Tibial nerve (tissue), 4 donors: ENCODE results near the gene VTCN1. TPM values are rescaled to one million over a fixed set of nuclear protein-coding genes. Genes with fewer than 3 reads are reported as not detected.

Experiments used
- DNase-seq, 2 donors: peaks; one replicate each; pipeline ENCODE4 v3.0.0-alpha.2; 2019; ENCODE audit warnings: low spot score in 2 of 2
- H3K27ac ChIP-seq, 4 donors: fragments of 200-600 bp; sonication (generic) in 3 of 4; one replicate each; pipeline ENCODE4 v1.5.1; 2017 to 2019; ENCODE audit warnings: mild to moderate bottlenecking in 1 of 4
- H3K27me3 ChIP-seq, 2 donors: fragments of 200-600 bp; sonication (generic) in 1 of 2; one replicate each; pipeline versions ENCODE4 v1.5.1 to v1.6.0; 2017 to 2019
- H3K36me3 ChIP-seq, 3 donors: fragments of 200-600 bp; sonication (generic); one replicate each; pipeline ENCODE4 v1.5.1; 2018 to 2019
- H3K4me1 ChIP-seq, 4 donors: fragments of 200-600 bp; sonication (generic) in 3 of 4; one replicate each; pipeline ENCODE4 v1.5.1; 2017 to 2019
- H3K4me3 ChIP-seq, 4 donors: fragments of 200-600 bp; sonication (generic) in 3 of 4; one replicate each; pipeline ENCODE4 v1.5.1; 2017 to 2019; ENCODE audit warnings: mild to moderate bottlenecking in 1 of 4, moderate library complexity in 1 of 4
- H3K9me3 ChIP-seq, 4 donors: fragments of 200-600 bp; sonication (generic) in 3 of 4; one replicate each; pipeline ENCODE4 v1.5.1; 2017 to 2019
- CTCF ChIP-seq, 5 experiments: fragments of 200-600 bp in 3 of 5; fragments of 450-650 bp in 2 of 5; sonication (generic) in 3 of 5; IDR thresholded peaks; one replicate each; pipeline ENCODE4 v1.5.1; 2016 to 2019; ENCODE audit warnings: antibody characterized with exemption in 5 of 5, mild to moderate bottlenecking in 3 of 5, moderate library complexity in 2 of 5
- EP300 ChIP-seq, 2 donors: sonication (generic); formaldehyde crosslinking; IDR thresholded peaks; one replicate each; pipeline ENCODE4 v1.6.1; 2017; ENCODE audit warnings: antibody characterized with exemption in 2 of 2, mild to moderate bottlenecking in 1 of 2
- POLR2A ChIP-seq, 2 donors: fragments of 450-650 bp; IDR thresholded peaks; one replicate each; pipeline ENCODE4 v1.6.1; 2017; ENCODE audit warnings: antibody characterized with exemption in 2 of 2, mild to moderate bottlenecking in 2 of 2, moderate library complexity in 2 of 2
- WGBS, 2 donors: methylation state at CpG; one replicate each; pipeline ENCODE4 v1.1.5; 2018; 5-methylcytosine and 5-hydroxymethylcytosine counted together
- total RNA-seq, 4 donors: library from RNA; depleted of rRNA; stranded (reverse); fragments of >200 nt; gene quantifications; one replicate each; pipeline ENCODE4 v1.1.0, GENCODE V29; 2016

VTCN1 gene
- total RNA-seq, 4 donors from 2014 or later, result not detected

GRCh38 chr1:117116090-117116783 lies 94.5 kb downstream of the VTCN1 start:
- H3K9me3 ChIP-seq, result no peaks in the 10 kb centered on the region
- H3K4me1 ChIP-seq, result peaks cover 0 to 10% (median 4%) of the 10 kb centered on the region in 4 donors
- H3K27me3 ChIP-seq, result no peaks in the 10 kb centered on the region
- TF ChIP-seq EP300 (IDR thresholded peaks at IDR 0.05) (no peak), POLR2A (IDR thresholded peaks at IDR 0.05) (no peak), CTCF (IDR thresholded peaks at IDR 0.05) (no peak)
- no peak overlapping the region for H3K27ac ChIP-seq
- WGBS, 2 donors, result 88 to 90% methylated on average over 13 of the region's 13 CpGs
- no peak for DNase-seq
- peaks cover 0 to 52% (median 0%) of the 10 kb centered on the region in 3 donors for H3K36me3 ChIP-seq
- no peak overlapping the region for H3K4me3 ChIP-seq

GRCh38 chr1:117114877-117115276 lies 95.8 kb downstream of the VTCN1 start:
- no peak overlapping the region for H3K4me3 ChIP-seq
- DNase-seq, result no peak
- no peak overlapping the region for H3K27ac ChIP-seq
- H3K36me3 ChIP-seq, result peaks cover 0 to 64% (median 0%) of the 10 kb centered on the region in 3 donors
- H3K9me3 ChIP-seq, result no peaks in the 10 kb centered on the region
- H3K27me3 ChIP-seq, result no peaks in the 10 kb centered on the region
- 67 to 78% methylated on average over 2 of the region's 2 CpGs for WGBS, 2 donors
- H3K4me1 ChIP-seq, result no peaks in the 10 kb centered on the region
- TF ChIP-seq POLR2A (IDR thresholded peaks at IDR 0.05), result no peak

- peaks cover 0 to 79% (median 0%) of the 10 kb centered on the region in 3 donors for H3K36me3 ChIP-seq
- no peaks in the 10 kb centered on the region for H3K27me3 ChIP-seq
- no peak for DNase-seq
- TF ChIP-seq POLR2A (IDR thresholded peaks at IDR 0.05) (no peak), EP300 (IDR thresholded peaks at IDR 0.05) (no peak), CTCF (IDR thresholded peaks at IDR 0.05) (no peak)
- H3K9me3 ChIP-seq, result no peaks in the 10 kb centered on the region
- no peak overlapping the region for H3K4me3 ChIP-seq
- 94 to 95% methylated on average over 11 of the region's 11 CpGs for WGBS, 2 donors
- H3K4me1 ChIP-seq, result no peaks in the 10 kb centered on the region
- no peak overlapping the region for H3K27ac ChIP-seq
These were observed 97.5 kb downstream of the VTCN1 start for GRCh38 chr1:117113199-117113598.

DNA sequence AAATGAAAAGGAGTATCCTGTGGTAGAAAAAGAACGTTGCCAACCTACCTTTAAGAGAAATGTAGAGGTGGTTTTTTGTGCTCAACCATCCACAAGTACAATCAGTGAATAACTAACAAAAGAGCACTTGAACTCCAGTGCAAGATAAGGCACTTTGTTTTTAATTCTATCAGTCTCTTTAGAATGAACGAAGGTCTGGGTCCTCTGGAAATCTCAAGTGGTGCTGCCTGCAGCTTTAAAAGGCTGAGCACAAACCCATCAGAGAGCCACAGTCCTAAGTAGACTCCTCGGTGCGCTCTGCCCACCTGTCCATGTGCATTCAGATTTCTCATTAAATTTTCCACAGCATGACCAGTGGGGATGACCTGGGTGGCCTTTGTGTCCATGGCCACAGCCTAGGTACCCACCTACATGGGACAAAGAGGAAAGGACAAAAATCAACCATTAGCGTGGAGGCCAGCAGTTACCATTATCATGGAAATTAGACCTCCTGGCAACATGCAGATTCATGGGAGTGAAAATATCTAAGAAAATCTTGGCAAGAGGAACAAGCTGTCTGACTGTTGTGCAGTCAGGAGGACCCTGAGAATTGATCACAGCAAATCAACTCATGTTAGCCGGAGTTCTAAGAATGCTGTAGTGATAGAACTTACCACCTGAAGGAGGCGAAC lies 98.5 kb downstream of the VTCN1 start:
- H3K4me3 ChIP-seq, result no peak overlapping the region
- H3K27me3 ChIP-seq, result no peaks in the 10 kb centered on the region
- H3K4me1 ChIP-seq, result no peaks in the 10 kb centered on the region
- peaks cover 0 to 81% (median 0%) of the 10 kb centered on the region in 3 donors for H3K36me3 ChIP-seq
- H3K9me3 ChIP-seq, result no peaks in the 10 kb centered on the region
- H3K27ac ChIP-seq, result no peak overlapping the region
- WGBS, 2 donors, result 84 to 88% methylated on average over 7 of the region's 7 CpGs
- no peak for DNase-seq
- TF ChIP-seq POLR2A (IDR thresholded peaks at IDR 0.05), result no peak
- TF ChIP-seq CTCF (IDR thresholded peaks at IDR 0.05), result no peak
- no peak for TF ChIP-seq EP300 (IDR thresholded peaks at IDR 0.05)

DNA sequence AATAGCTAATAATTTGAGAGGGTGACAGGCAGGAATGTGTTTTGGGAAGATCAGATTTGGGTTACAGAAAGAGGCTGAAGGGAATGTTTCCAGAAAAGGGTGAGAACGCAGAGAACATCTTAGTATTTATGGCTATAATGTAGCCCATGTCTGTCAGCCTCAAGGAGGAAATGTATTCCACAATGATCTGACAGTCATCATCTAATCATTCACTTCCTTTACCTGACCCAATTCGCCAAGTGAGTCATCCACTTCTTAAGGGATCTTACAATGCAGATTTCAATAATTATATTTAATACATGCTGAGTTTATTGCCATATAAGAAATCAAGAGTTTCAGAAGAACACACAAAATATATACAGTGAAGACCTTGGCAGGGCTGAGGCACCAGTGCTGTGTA lies 100.0 kb downstream of the VTCN1 start:
- no peak for DNase-seq
- H3K27me3 ChIP-seq, result no peaks in the 10 kb centered on the region
- WGBS, 2 donors, result 65 to 94% methylated on average over 2 of the region's 2 CpGs
- TF ChIP-seq POLR2A (IDR thresholded peaks at IDR 0.05) (no peak), CTCF (IDR thresholded peaks at IDR 0.05) (no peak), EP300 (IDR thresholded peaks at IDR 0.05) (no peak)
- H3K4me3 ChIP-seq, result no peak overlapping the region
- H3K36me3 ChIP-seq, result peaks cover 0 to 90% (median 0%) of the 10 kb centered on the region in 3 donors
- no peaks in the 10 kb centered on the region for H3K4me1 ChIP-seq
- H3K27ac ChIP-seq, result no peak overlapping the region
- no peaks in the 10 kb centered on the region for H3K9me3 ChIP-seq
